Measurements from ENCODE around the gene RTN4. TPM values are rescaled to one million over a fixed set of nuclear protein-coding genes. Genes with fewer than 3 reads are reported as not detected.

RTN4 gene
- total and polyA plus RNA-seq, 4 donors, result 168 to 311 (median 230) TPM

DNA sequence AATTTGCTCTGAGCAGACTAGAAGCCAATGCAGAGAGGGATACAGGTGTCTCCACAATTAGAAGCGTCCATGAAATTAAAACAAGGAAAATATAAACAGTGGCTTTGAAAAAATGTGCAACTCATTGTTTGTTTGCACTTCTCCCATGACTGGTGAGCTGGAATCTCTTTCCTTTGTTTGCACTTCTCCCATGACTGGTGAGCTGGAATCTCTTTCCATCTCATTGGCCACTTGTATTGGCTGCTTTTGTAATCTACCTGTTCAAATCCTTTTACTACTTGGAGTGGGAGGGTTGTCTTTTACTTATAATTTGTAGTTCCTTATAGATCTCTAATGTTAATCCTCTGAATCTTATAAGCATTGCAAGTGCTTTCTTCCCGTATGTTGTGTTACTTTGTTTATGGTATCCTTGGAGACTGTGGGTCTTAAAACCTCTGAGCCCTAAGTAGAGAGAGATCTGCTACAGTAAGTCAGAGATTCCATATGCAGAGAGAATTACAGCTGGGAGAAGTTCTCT is 94.1 kb downstream of the RTN4 start:
- Histone ChIP-seq H3K27ac (ENCODE audit: low read depth in 1 of 2, low read length in 1 of 2) (no peak overlapping the region), H3K36me3 (ENCODE audit: control insufficient read depth in 4 of 4, insufficient read depth in 4 of 4, low read length in 4 of 4) (no peaks in the 10 kb centered on the region), H3K4me3 (no peak overlapping the region), H3K4me1 (ENCODE audit: control insufficient read depth in 5 of 5, insufficient read depth in 5 of 5, low read length in 5 of 5) (no peaks in the 10 kb centered on the region), H3K9ac (ENCODE audit: insufficient read depth in 1 of 2, low read length in 2 of 2) (no peak overlapping the region), H3K27me3 (ENCODE audit: control insufficient read depth in 3 of 3, insufficient read depth in 3 of 3, low read length in 2 of 3) (no peaks in the 10 kb centered on the region), H3K9me3 (ENCODE audit: control insufficient read depth in 4 of 4, insufficient read depth in 3 of 4, low read length in 3 of 4) (no peaks in the 10 kb centered on the region)
- ATAC-seq (ENCODE audit: insufficient read depth, low FRiP score), result no peak
- 59 to 83% methylated on average over 2 of the region's 2 CpGs for WGBS, 2 donors
- peak in 1 of 3 donors; percentile 27 for DNase-seq
- no peak for TF ChIP-seq CTCF (IDR thresholded peaks at IDR 0.05; ENCODE audit: control extremely low read depth, extremely low read depth)

DNA sequence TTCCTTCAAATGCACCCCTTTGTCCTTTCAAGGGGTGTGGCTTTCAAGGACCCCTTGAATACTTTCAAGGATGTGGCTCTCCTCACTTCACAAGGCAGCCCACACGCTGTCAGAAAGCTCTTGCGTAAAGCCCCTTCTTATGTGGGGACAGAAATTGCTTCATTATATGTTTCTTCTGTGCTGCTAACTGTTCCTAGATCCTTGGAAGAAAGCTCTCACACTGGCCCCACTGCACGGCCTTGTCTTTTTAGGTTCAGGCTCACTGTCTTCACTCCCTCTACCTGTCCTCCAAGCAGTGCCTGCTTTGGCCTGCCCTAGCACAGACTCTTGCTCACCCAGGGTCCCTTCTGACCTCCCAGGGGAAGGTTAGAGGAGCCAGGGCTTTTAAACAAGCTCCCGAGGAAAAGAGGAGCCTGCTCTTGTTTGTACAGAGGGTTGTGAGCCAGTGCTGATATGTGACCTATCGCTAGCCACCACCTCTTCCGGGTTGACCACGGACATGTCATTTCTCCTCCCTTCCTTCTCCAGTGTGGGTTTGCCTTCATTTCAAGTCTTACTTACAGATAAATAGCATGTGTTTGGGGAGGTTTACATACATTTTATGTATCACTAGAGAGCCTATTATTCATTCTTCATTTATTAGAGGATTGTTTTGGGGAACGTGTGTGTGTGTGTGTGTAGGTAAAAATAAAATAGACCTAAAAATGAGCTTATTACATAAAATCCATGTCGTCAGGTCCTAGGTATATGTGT is 94.7 kb downstream of the RTN4 start:
- no peak for TF ChIP-seq CTCF (IDR thresholded peaks at IDR 0.05; ENCODE audit: control extremely low read depth, extremely low read depth)
- no peaks in the 10 kb centered on the region for H3K36me3 ChIP-seq (ENCODE audit: control insufficient read depth in 4 of 4, insufficient read depth in 4 of 4, low read length in 4 of 4)
- no peak for DNase-seq
- H3K4me3 ChIP-seq, result no peak overlapping the region
- H3K27ac ChIP-seq (ENCODE audit: low read depth in 1 of 2, low read length in 1 of 2), result no peak overlapping the region
- H3K4me1 ChIP-seq (ENCODE audit: control insufficient read depth in 5 of 5, insufficient read depth in 5 of 5, low read length in 5 of 5), result no peaks in the 10 kb centered on the region
- H3K27me3 ChIP-seq (ENCODE audit: control insufficient read depth in 3 of 3, insufficient read depth in 3 of 3, low read length in 2 of 3), result no peaks in the 10 kb centered on the region
- no peak for ATAC-seq (ENCODE audit: insufficient read depth, low FRiP score)
- no peak overlapping the region for H3K9ac ChIP-seq (ENCODE audit: insufficient read depth in 1 of 2, low read length in 2 of 2)
- H3K9me3 ChIP-seq (ENCODE audit: control insufficient read depth in 4 of 4, insufficient read depth in 3 of 4, low read length in 3 of 4), result no peaks in the 10 kb centered on the region
- WGBS, 2 donors, result 53 to 59% methylated on average over 9 of the region's 9 CpGs

DNA sequence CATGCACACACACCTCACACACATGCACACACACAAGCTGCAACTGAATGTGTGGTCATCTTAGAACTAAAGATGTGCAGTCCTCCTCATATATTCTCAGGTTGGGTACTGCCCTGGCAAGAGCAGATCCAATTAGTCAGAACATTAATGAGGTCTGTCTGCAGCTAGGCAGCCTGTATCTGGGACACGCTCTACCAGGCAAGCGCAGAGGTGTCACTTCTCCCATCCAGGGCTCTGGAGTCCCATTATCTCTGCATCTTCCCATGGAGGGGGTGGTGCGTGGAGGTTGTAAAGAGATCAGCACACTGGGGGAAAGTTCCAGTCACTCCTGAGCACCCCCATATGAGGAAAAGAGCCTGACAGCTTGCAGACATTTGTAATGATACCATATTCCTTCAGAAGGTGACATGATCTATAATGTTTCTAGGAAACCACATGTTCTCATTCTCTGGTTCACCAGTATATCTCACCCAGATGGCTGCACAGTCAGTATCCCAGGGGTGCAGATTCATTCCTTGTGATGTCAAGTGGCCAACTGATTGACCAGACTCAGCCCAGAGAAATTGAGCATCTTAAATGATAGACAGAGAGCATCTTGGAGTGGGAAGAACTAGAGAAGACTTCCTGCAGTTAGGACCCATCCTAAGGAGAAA is 95.4 kb downstream of the RTN4 start:
- 93 to 98% methylated on average over 3 of the region's 3 CpGs for WGBS, 2 donors
- Histone ChIP-seq H3K27ac (ENCODE audit: low read depth in 1 of 2, low read length in 1 of 2) (no peak overlapping the region), H3K9ac (ENCODE audit: insufficient read depth in 1 of 2, low read length in 2 of 2) (no peak overlapping the region), H3K4me3 (no peak overlapping the region), H3K27me3 (ENCODE audit: control insufficient read depth in 3 of 3, insufficient read depth in 3 of 3, low read length in 2 of 3) (no peaks in the 10 kb centered on the region), H3K36me3 (ENCODE audit: control insufficient read depth in 4 of 4, insufficient read depth in 4 of 4, low read length in 4 of 4) (no peaks in the 10 kb centered on the region), H3K9me3 (ENCODE audit: control insufficient read depth in 4 of 4, insufficient read depth in 3 of 4, low read length in 3 of 4) (no peaks in the 10 kb centered on the region), H3K4me1 (ENCODE audit: control insufficient read depth in 5 of 5, insufficient read depth in 5 of 5, low read length in 5 of 5) (no peaks in the 10 kb centered on the region)
- DNase-seq, result no peak
- no peak for ATAC-seq (ENCODE audit: insufficient read depth, low FRiP score)
- no peak for TF ChIP-seq CTCF (IDR thresholded peaks at IDR 0.05; ENCODE audit: control extremely low read depth, extremely low read depth)

Data from lung (tissue), 12 donors.